ENCODE results near the gene DOCK1. TPM values are rescaled to one million over a fixed set of nuclear protein-coding genes. Genes with fewer than 3 reads are reported as not detected.

The DOCK1 gene
- total RNA-seq, 6 experiments from 2014 or later = 50.6 to 59.9 (median 54.7) TPM

DNA sequence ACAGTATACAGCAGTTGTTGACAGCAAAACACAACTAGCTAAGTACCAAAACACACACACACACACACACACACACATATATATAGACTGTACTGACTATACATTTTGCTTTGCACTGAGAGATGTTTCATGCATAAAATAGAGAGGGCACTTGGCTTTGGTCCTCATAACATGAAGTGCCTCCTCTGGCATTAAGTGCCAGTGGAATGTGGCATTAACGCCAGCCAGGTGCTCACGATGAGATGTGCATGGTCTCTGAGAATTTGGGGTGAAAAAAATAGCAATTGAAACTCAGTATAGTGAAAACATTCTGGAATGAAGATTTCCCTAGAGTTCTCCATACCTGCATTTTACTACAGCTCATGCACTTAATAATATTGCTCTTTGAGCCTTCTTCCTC is 361.2 kb downstream of the DOCK1 start:
- H3K4me1 Mint-ChIP-seq (ENCODE audit: low read depth) = no peaks in the 10 kb centered on the region
- no peaks in the 10 kb centered on the region; the same call in 1 of the 2 replicates for H3K27me3 Mint-ChIP-seq (ENCODE audit: insufficient read depth)
- no peak for DNase-seq
- peaks cover 9% of the 10 kb centered on the region; the same call in 1 of the 2 replicates for H3K9me3 Mint-ChIP-seq
- H3K36me3 Mint-ChIP-seq (ENCODE audit: low read depth) = peaks cover 15% of the 10 kb centered on the region; the same call in 1 of the 2 replicates
- H3K27ac Mint-ChIP-seq = no peak overlapping the region
- TF ChIP-seq, protein P1, sequence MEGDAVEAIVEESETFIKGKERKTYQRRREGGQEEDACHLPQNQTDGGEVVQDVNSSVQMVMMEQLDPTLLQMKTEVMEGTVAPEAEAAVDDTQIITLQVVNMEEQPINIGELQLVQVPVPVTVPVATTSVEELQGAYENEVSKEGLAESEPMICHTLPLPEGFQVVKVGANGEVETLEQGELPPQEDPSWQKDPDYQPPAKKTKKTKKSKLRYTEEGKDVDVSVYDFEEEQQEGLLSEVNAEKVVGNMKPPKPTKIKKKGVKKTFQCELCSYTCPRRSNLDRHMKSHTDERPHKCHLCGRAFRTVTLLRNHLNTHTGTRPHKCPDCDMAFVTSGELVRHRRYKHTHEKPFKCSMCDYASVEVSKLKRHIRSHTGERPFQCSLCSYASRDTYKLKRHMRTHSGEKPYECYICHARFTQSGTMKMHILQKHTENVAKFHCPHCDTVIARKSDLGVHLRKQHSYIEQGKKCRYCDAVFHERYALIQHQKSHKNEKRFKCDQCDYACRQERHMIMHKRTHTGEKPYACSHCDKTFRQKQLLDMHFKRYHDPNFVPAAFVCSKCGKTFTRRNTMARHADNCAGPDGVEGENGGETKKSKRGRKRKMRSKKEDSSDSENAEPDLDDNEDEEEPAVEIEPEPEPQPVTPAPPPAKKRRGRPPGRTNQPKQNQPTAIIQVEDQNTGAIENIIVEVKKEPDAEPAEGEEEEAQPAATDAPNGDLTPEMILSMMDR (IDR thresholded peaks at IDR 0.05) = no peak
- no peak overlapping the region for H3K4me3 Mint-ChIP-seq

DNA sequence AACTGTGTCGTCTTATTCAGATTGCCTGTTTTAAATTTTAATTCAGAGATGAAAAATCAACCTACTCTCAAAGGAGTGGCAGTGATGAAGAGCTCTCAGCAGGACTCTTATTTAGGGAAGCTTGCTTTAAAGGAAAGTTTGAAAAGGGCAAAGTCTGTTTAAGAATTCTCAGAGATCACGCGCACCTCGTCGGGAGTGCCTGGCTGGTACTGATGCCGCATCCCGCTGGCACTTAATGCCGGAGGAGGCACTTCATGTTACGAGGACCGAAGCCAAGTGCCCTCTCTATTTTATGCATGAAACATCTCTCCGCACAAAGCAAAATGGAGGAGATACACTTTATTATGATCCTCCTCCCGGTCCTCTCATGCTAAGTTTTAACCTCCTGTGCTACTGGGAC is 362.2 kb downstream of the DOCK1 start:
- Mint-ChIP-seq H3K27ac (no peak overlapping the region), H3K36me3 (ENCODE audit: low read depth) (peaks cover 17% of the 10 kb centered on the region), H3K4me1 (ENCODE audit: low read depth) (no peaks in the 10 kb centered on the region), H3K4me3 (no peak overlapping the region), H3K9me3 (no peaks in the 10 kb centered on the region), H3K27me3 (ENCODE audit: insufficient read depth) (no peaks in the 10 kb centered on the region; the same call in 1 of the 2 replicates)
- TF ChIP-seq, protein P1 (IDR thresholded peaks at IDR 0.05) = no peak
- DNase-seq = no peak

DNA sequence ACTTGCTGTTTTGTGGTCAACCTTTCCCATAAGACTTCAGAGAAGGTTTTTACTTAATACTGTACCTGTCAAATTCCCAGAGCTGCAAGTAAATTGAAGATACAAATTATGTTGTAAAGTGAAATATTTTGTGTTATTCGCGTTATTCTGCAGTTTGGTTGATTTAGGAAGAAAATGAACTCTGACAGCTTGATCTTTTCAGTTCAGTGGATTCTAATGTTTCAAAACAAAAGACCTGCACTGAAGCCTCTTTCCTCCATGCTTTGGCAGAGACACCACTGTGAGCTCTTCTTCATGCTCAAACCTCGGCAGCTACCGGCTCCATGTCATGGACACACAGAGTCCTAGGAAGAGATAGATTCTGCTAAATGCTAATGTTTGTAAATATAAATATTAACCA is 366.8 kb downstream of the DOCK1 start:
- TF ChIP-seq, protein P1 (IDR thresholded peaks at IDR 0.05) = no peak
- no peak for DNase-seq
- Mint-ChIP-seq H3K4me3 (no peak overlapping the region), H3K27ac (no peak overlapping the region), H3K4me1 (ENCODE audit: low read depth) (peaks cover 7% of the 10 kb centered on the region), H3K36me3 (ENCODE audit: low read depth) (peaks cover 21% of the 10 kb centered on the region), H3K27me3 (ENCODE audit: insufficient read depth) (no peaks in the 10 kb centered on the region; the same call in 1 of the 2 replicates), H3K9me3 (no peaks in the 10 kb centered on the region)

DNA sequence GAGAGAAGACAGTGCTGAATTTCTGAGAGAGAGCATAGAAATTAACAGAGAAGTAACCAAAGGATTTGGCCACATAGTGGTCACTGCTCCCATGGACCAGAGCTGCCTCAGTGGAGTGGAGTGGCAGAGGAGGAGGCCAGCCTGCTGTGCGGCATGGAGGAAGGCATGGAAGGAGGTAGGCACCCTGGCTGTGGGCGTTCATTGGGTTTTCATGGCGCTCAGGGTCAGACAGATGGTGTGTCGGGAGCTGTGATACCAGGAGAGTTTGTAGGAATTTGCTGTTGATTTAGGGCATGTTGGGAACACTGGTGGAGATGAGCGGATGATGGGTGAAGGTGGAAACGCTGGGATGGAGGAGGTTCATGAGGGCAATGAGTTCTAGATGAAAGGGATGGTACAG is 370.0 kb downstream of the DOCK1 start:
- TF ChIP-seq, protein P1 (IDR thresholded peaks at IDR 0.05) = no peak
- H3K4me3 Mint-ChIP-seq = no peak overlapping the region; the same call in 1 of the 2 replicates
- no peaks in the 10 kb centered on the region for H3K9me3 Mint-ChIP-seq
- no peaks in the 10 kb centered on the region; the same call in 1 of the 2 replicates for H3K27me3 Mint-ChIP-seq (ENCODE audit: insufficient read depth)
- H3K36me3 Mint-ChIP-seq (ENCODE audit: low read depth) = peaks cover 21% of the 10 kb centered on the region
- no peak overlapping the region for H3K27ac Mint-ChIP-seq
- DNase-seq = no peak
- peaks cover 22% of the 10 kb centered on the region for H3K4me1 Mint-ChIP-seq (ENCODE audit: low read depth)

DNA sequence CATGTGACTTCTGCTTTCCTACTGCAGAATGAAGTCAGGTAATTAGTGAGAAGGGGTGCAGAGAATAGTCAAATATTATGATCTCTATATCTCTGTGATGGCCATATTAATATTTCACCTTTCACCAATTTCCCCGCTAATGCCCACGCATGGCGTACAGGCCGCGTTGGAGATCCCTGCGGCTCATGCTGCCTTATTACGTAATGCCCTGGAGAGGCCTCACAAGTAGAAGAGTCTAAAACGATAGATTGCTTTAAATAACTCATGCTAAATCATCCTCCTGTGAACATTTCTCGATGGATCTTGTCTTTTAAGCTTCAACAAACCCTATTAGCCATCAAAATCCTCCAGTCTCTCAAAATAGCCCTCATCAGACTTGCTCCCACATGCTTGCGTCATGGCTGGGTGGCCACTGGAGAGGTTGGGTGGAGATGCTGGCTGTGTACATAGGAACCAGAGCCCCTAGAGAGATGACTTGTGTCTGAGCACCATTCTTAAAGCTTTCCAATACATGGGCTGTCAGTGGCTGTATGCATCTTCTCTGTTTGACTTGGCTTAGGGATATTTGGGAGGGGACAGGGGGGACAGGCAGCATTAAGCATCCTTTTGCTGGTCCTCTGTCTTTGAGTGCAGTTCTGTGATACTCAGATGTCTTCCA is 370.7 kb downstream of the DOCK1 start:
- Mint-ChIP-seq H3K9me3 (no peaks in the 10 kb centered on the region), H3K27me3 (ENCODE audit: insufficient read depth) (no peaks in the 10 kb centered on the region; the same call in 1 of the 2 replicates), H3K4me1 (ENCODE audit: low read depth) (peaks cover 22% of the 10 kb centered on the region), H3K27ac (no peak overlapping the region), H3K36me3 (ENCODE audit: low read depth) (peaks cover 27% of the 10 kb centered on the region), H3K4me3 (no peak overlapping the region)
- TF ChIP-seq, protein P1 (IDR thresholded peaks at IDR 0.05) = no peak
- DNase-seq = no peak

Measured in HFFc6 (cell line).